Gastroesophageal sphincter (tissue), 3 donors: ENCODE measurements around the gene HPS4.

Experiments used
- POLR2A ChIP-seq, 2 donors: fragments of 450-650 bp; IDR thresholded peaks; one replicate each; pipeline ENCODE4 v1.6.1; 2017; ENCODE audit warnings: antibody characterized with exemption in 2 of 2, mild to moderate bottlenecking in 2 of 2, moderate library complexity in 1 of 2
- TF ChIP-seq, protein P1 (sequence below), 4 experiments: fragments of 200-600 bp in 2 of 4; fragments of 450-650 bp in 2 of 4; sonication (generic) in 1 of 4; IDR thresholded peaks; one replicate each; pipeline ENCODE4 v1.5.1; 2017 to 2019; ENCODE audit warnings: antibody characterized with exemption in 4 of 4, mild to moderate bottlenecking in 2 of 4, moderate library complexity in 2 of 4

DNA sequence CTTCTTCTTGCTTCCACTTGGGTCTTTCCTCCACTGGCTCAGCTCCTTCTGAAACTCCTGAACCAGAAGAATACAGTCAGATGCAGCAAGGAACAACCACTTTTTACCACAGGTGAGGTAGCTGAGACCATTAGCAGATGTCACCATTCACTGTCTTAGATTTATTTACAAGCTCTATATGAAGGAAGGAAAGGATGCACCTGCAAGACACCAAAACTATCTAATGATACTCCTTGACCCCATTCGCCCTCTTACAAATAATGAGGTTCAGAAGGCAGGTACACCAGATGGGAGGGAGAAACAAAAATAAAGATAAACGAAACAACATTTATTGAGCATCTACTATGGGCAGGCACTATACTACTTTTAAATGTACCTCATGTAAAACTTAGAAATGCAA lies 18.4 kb upstream of the HPS4 start:
- TF ChIP-seq, protein P1, sequence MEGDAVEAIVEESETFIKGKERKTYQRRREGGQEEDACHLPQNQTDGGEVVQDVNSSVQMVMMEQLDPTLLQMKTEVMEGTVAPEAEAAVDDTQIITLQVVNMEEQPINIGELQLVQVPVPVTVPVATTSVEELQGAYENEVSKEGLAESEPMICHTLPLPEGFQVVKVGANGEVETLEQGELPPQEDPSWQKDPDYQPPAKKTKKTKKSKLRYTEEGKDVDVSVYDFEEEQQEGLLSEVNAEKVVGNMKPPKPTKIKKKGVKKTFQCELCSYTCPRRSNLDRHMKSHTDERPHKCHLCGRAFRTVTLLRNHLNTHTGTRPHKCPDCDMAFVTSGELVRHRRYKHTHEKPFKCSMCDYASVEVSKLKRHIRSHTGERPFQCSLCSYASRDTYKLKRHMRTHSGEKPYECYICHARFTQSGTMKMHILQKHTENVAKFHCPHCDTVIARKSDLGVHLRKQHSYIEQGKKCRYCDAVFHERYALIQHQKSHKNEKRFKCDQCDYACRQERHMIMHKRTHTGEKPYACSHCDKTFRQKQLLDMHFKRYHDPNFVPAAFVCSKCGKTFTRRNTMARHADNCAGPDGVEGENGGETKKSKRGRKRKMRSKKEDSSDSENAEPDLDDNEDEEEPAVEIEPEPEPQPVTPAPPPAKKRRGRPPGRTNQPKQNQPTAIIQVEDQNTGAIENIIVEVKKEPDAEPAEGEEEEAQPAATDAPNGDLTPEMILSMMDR (IDR thresholded peaks at IDR 0.05): no peak
- TF ChIP-seq POLR2A (IDR thresholded peaks at IDR 0.05): no peak
